GM03348 (cell line): ENCODE measurements around the gene UROC1.

Experiments
- DNase-seq: peaks from one replicate; pipeline ENCODE4 v3.0.0; 2012; ENCODE audit warnings: low spot score

The UROC1 gene

DNA sequence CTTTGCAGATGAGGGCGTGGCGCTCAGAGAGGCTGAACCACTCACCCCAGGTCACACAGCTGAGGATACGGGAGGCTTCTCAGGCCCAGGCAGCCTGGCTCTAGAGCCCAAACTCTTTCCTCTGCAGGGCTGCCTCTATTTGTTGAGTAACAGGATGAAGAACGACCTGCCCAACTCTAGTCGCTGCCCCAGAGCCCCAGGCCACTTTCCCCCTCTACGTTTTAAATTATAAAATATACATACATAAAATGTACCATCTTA lies 22.7 kb downstream of the UROC1 start:
- no peak for DNase-seq

DNA sequence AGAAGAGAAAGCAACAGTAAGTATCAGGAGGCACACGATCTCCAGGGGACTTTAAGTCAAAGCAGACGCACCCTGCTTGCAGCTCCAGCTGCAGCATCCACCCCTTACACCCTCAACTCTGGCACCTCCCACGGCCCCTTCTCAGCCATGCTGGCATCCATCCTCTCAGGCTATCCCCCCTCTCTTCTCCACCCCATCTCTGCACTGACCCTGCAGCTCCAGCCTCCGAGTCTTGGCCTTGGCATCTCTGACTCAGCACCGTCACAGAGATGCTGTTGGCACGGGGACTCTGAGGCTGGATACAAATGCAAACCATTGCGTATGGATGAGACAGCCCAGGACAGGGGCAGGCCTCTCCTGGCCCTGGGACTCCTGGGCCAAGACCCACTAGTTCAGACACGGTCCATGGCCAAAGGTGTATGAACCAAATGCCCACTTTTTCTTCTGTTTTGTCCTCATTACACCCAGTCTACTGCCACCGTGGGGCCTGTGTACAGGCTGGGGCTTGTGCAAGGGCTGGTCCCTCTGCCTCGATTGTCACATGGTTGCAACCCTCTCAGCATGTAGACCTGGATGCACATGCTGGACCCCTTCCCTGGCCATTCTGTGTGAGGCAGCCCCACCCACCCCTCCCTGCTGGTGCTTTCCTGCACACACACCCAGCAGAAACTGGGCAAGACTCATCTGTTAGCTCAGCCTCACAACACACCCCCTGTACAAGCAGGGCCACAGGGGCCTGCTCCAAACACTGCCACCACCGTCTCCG lies 23.2 kb downstream of the UROC1 start:
- peak; percentile 58 for DNase-seq

DNA sequence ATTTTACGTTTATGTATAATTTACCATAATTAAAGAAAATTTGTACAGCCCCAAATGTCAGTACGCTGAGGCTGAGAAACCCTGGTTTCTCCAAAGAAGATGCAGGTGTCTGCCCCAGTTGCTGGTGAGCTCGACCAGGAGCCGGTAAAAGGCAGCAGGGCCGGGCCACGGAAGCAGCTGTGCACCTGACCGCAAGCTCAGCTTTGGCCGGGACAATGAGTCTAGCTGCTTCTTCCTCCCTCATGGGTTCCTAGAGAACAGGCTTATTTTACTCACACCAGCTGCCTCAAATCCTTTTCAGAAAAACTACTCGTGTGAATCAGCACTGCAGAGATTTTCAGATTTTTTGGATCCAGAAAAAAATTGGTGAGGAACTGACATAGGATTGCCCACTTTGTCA lies 23.8 kb downstream of the UROC1 start:
- no peak for DNase-seq

DNA sequence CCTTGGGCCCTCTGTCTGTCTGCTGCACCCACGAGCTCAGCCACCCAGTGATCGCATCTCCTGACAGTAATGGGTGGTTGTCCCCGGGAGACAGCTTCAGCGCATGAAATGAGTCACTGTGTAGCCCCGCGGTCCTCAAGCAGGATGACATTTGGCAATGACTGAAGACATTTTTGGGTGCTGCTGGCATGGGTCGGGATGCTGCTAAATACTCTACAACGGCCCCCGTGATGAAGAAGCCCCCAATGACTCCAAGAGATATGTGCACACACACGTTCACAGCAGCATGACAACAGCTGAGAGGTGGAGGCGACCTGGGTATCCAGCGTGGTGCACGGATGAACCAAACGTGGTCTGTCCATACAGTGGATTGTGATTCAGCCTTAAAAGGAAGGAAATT lies 24.5 kb downstream of the UROC1 start:
- DNase-seq = no peak

DNA sequence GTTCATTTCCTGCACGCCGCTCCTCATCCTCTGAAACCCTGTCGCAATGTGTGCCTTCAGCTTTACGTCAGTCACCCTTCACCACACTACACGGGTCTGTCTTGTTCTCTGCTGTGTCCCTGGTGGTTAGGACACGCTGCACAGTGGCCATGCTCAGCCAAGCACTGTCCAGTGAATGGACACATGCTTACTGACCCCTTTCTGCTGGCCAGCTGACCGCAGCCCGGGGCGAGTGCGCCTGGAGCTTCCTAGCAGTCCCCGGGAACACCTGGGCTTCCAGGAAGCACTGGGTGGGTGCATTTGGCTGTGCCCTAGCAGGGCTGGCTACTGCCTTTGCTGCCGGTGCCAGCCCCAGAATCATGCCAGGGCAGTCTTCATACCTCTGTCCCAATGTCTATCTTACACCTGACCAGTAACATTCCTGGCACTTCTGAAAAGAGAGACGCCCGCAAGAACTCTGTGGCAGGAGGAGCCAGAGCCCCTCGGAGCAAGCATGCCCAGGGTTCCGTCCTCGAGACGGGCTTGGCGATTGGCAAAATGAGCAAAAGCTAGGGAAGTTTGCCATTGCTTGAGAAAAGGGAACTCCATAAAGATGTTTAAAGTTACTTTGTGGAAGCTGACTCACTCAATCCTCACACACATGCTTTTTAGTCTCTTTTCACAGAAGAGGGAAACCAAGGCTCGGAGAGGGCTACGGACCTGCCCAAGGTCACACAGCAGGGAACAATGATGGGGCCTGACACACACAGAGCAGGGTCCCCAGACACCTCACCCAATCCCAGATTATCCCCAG lies 26.2 kb downstream of the UROC1 start:
- DNase-seq = no peak

DNA sequence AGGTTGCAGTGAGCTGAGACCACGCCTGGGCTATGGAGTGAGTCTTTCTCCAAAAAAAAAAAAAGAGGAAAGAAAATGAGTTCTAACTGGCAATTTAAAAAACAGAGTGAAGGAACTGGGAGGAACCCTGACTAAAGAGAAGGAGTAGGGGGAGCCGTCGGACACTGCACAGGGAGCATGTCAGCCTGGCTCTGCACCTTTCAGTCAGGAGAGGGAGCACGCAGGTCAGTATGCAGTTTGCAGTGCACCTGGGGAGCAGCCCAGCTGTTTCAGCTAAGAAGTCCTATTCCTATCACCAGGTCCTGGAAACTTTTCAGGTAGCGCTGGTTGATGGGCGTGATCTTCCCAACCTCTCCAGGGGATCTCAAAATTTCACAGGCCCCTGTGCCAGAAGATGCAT lies 27.0 kb downstream of the UROC1 start:
- no peak for DNase-seq

DNA sequence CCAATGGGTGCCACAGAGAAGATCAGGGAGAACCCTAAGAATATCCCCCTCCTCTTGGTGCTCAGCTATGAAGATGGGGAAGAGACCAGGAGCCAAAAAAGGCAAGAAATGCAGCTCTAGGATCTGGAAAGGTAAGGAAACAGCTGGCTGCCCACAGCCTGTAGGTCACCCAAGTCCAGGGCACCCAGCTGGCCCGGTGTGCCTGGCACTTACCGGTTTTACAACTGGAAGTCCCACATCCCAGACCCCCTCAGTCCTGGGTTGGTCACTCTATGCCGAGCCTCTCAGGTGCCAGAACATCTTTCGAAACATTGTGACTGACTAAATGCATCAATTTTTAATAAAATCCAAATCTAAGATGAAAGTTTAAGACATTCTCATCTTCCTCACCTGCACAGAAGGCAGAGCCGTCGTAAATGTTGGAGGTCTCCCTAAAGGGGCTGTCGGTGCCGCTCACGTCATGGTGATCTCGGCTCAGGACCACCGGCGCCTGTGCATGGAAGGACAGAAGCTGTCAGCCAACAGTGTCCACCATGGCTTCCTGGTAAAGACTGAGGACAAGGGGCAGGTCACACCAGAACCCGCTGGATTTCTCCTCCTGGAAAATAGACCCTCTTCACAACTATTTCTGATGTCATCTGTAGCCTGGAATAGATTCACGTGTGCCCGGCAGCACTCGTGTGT lies 28.5 kb downstream of the UROC1 start:
- no peak for DNase-seq

DNA sequence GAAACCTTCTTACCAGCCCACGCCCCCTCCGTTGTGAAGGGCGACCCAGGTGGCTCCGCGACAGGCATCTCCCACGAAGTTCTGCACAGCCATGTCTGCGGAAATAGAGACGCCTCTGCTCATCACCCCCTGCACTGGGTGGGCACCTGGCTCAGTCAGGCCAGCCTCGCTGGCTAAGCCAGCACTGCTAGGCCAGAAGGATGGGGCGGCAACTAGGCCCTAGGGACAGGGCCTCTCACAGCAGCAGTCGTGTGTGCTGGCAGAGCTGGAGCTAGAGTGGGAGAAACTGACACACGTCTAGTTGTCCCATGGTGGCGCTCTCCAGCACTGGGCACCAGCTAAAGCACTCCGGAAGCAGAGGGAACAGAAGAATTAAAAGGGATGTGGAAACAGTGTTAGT lies 29.4 kb downstream of the UROC1 start:
- DNase-seq = no peak

DNA sequence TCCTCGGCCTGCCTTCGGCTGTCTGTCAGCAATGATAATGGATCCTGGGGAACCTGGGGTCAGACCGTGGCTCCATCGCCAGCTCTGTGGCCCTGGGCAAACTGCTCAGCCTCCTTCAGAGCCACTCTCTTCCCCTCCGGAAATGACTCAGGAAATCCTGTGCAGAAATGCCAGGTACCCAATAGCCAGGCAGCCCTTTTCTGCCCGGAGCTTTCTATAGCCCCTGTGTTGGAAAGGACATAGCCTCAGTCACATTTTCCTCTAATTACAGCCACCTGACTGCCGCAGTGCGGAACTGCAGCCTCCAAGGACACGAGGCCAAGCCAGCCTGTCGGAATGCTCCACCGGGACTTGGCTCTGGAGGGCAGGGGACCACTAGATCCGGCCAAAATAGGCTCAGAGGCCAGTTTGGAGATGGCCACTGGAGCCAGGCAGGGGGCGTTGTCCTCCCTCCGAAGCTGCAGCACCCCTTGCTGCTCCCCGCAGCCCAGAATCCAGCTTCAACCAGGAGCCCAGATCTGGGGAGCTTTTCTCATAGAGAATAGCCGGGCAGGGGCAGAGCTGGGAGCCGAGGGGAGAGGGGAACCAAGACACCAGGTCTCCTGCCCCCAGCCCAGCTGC lies 30.3 kb downstream of the UROC1 start:
- DNase-seq = peak; percentile 26

DNA sequence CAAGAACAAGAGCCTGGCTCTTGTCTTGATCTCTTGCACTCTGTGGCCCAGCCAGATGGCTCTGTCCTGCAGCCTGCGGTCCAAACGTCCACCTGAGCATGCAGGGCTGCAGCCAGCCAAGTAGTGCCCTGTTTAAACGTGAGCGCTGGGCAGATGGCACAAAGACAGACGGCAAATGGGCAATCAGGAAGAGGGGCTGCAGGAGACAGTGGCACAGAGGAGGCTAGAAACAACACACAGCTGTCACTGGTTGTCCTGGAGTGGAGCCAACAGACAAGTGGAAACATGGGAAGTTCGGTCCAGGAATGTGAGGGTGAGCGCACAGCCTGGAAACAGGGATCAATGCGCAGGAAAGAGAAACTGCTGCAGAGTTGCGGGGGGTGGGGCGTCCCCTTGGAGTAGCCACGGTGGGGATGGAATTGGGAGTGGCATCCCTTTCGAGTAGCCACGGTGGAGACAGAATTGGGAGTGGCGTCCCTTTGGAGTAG lies 31.2 kb downstream of the UROC1 start:
- no peak for DNase-seq

DNA sequence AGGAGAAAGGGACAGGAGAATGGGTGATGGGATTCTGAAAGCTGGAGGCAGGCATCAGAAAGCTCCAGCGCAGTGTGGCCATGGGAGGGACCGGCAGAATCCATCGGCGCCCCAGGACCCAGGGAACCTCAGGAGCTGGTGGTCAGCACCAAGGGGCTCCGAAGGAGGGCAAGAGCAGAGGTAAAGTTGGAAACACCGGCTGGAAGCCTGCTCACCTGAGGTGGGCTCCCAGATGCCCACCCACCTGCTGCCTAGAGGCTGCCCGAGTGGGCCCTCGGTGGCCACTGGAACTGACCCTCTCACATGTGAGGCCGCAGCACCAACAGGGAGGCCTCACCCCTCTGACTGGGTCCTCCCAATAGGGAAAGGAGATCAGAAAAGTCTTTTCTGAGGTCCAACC lies 31.6 kb downstream of the UROC1 start:
- no peak for DNase-seq

DNA sequence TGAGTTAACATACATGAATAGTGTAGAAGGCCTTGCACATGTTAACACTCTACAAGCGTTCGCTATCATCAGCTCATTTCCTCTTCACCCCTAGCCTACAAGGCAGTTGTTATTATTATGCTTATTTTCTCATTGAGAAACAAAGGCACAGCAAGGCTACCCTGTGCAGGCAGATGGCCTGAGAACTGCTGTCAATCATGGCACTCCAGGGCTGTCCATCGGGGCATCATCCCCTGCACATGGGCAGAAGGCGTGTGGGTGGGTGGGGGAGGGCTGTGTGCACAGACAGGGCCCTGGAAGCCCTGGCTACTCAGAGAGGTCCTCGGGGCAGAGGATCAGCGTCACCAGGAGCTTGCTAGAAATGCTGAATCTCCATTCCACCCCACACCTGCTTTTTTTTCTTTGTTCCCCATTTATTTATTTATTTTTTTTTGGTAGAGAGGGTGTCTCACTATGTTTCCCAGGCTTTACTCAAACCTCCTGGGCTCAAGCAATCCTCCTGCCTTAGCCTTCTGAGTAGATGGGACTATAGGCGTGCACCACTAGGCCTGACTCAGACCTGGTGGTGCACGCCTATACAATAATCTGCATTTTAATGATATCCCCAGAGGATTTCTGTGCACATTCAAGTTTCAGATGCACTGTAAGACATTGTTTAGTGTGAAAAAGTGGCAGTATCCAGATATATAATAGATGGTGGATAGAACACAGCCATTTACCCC lies 32.2 kb downstream of the UROC1 start:
- no peak for DNase-seq

DNA sequence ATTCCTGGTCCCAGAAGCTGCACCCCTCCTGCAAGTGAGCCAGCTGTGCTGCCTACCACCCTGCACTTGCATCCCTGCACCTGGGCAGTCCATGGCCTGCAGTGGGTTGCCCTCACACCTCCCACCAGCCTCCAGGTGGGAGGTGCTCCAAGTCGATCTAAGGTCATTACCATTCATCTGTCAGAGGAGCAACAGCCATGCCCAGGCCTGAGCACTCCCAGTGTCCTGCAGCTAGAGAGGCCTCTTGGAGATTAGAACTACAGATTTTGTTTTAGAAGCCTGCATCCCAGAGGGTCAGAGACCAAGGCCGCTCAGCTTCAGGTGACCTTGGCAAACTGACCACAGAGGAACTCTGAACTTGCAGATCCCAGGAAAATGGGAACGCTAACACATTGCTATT lies 32.9 kb downstream of the UROC1 start:
- DNase-seq = no peak

DNA sequence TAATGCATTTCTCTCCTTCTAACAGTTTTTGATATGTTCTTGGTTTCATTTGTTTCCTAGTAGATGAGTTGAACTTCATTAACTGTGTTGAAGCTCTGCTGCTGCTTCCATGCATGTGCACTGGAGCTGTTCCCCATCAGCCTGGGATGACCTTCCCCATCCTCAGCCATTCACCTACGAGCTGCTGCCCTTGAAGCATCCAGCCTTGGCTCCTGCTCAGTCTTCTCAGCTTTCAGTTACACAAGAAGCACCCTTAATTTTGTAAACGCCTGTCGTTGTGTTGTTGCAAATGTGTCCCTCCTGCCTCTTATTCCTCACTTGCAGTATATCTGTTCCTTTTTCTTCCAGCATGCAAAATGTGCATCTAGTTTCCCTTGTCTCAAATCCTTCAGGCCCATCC lies 33.4 kb downstream of the UROC1 start:
- no peak for DNase-seq

DNA sequence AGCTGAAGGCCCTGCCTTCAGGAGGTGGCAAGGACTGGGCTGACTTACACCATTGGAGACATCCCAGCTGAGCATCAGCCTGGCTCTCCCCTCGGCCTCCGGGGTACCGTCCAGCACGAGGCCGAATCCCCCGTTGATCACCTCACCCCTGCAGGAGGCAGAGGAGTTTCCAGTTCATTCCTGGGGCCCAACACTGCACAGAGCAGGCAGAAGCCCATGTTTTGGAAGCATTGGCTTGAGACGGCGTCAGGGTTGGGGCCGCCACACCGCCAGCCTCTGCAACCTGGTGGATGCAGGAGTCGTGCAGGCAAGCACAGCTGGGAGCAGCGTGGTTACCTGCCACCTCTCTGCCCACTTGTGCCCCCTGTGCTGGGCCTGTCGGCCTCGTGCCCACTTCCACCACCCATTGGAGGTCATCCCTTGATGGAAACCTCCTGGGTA lies 34.2 kb downstream of the UROC1 start:
- DNase-seq = no peak

DNA sequence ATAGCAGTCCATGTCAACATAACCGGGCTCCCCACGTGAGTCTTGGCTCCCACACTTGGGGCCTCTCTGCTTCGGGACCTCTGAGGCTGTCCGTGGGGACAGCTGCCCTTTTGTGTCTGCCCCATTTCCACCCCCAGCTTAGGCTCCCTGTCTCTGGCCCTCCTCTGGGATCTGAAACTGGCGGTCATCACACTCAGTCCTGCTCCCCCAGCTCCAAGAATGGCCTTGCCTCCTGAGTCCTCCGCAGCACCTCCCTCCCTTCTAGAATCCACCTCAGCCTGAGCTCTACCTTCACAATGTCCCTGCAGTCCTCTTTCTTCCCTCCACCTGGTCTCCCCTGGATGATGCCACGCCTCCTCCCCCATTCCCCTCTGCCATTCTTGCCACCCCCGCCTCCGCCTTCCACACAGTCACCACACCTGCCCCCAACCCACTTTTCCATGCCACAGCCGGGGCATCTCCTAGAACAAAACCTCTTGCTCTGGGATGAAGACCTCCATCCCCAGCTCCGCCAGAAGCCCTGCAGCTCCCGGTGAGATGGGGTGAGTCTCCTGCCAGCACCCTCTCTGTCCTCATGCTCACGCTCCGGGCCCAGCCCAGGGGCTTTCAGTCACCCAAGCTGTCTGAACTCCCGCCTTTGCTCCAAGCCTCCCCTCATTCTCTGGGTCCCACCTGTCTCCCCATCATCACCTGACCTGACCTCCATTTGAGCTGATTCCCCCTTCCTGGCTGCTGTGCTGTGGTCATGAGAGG lies 34.9 kb downstream of the UROC1 start:
- DNase-seq = no peak

DNA sequence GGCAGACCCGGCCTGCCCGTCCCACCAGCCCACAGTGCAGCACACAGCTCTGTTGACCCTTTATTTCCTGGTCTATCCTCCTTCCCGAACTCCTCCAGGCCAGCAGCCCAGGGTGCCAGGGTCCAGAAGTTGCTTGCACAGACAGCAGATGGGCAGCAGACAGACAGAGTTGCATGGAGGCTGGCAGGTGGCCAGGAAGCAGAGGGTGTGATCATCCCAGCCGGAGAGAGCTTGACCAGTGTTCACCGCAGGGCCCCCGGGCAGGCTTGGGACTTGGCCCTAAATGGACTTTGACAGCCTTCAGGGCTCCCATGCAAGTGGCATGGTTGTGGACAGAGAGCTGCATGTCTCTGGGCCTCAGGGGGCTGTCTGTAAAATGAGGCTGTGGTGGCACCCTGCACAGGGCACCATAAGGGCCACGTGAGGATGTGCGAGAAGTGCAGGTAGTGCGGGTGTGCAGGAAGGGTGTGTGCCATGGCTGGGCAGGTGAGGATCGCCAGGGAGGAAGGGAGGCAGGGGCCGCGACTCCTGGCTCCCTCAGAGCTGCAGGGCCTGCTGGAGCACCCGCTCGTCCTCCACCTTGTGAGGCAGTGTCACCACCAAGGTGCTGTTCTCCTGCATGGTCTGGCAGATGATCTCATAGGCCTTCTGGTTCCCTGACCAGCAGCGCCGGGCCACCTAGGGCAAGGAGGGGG lies 35.6 kb downstream of the UROC1 start:
- peak; percentile 40 for DNase-seq

DNA sequence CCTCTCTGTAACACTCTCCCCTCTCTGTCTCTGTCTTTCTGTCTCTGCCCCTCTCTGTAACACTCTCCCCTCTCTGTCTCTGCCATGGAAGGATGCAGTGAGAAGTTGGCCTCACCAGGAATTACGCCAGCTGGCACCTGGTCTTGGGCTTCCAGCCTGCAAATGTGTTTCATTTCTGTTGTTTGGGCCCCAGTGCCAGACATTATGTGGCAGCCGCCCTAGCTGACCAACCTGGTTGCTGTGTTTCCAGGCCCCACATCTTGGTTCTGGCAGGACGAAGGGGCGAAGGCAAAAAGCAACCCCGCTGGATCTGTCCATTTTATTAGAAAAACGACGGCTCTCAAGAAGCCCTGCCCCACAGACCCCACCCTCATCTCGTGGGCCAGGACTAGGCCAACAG lies 36.7 kb downstream of the UROC1 start:
- DNase-seq = no peak

DNA sequence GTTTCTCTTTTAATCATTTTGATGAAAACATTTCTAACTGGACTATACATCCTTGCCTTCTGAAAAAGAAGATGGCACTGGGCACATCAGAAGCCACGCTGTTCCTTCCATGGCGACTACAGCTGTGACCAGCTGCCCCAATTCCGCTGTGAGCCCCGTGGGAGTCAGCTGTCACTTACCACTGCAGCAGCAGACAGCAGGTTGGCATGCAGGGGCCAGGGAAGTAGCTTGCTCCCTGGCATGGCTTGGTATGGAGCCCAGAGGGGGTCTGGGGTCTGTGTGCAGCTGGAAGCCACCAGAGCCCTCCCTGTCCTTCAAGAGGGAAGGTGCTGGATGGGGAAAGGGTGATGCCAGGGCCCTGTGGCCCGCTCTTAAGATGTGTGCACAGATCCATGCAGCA lies 37.4 kb downstream of the UROC1 start:
- DNase-seq = no peak

DNA sequence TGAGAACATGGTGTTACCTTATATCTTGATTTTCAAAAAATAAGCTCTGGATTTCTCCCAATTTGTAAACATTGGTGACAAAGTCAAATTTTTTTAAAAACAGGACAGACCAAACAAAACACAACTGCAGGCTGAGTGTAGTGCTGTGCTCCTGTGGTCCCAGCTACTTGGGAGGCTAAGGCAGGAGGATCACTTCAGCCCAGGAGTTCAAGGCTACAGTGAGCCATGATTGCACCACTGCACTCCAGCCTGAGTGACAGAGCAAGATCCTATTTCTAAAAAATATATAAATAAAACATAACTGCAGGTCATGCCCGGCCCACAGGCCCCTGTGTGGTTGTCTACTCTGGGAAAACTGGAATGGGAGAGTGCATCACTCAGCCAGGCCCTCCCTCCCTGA lies 37.9 kb downstream of the UROC1 start:
- no peak for DNase-seq
